HepG2 (cell line): Measurements from ENCODE around the gene GNAL. TPM values are rescaled to one million over a fixed set of nuclear protein-coding genes. Genes with fewer than 3 reads are reported as not detected.
A peak's percentile ranks its signal among the peaks of the same experiment; 100 is the strongest.

ENCODE experiments used
- ATAC-seq: fragments of 200-7000 bp; cut with Tn5 transposase; 3 replicates; pipeline ENCODE4 v1.9.1; 2020; ENCODE audit warnings: mild to moderate bottlenecking, moderate library complexity
- BruUV-seq: library from RNA; stranded (reverse); fragments of 400-500 nt; replicated peaks from 2 replicates; lab custom pipeline; 2021; lab: Mats Ljungman, UMichigan
- CTCF ChIA-PET: fragments of 300-600 bp; formaldehyde crosslinking; extraction: SDS; loops from one replicate; lab custom pipeline; 2021; ENCODE audit warnings: low total read pairs, inconsistent platforms, low intra/inter-chr PET ratio; lab: Yijun Ruan, JAX
- POLR2A ChIA-PET: fragments of 350-600 bp; sonication (Branson Sonifier 250); formaldehyde crosslinking; loops from one replicate; lab custom pipeline; 2020; ENCODE audit warnings: antibody characterized with exemption, inconsistent platforms; lab: Yijun Ruan, JAX
- DNase-seq: peaks from one replicate; pipeline ENCODE4 v3.0.0-alpha.2; 2015; ENCODE audit warnings: low spot score
- FAIRE-seq: peaks from 3 replicates; lab custom pipeline; 2011; peaks lifted over from hg19 to GRCh38; lab: Jason Lieb, UNC
- H2AFZ ChIP-seq: one replicate; pipeline ENCODE4 v1.6.1; 2011; ENCODE audit warnings: low read length, inconsistent platforms
- H3K27ac ChIP-seq: fragments of 300-600 bp; 3 replicates; pipeline ENCODE4 v1.8.0; 2011; ENCODE audit warnings: mixed run types, mild to moderate bottlenecking, mixed read lengths, low read length, inconsistent platforms; ENCODE audit not compliant: insufficient read depth; ENCODE audit errors: extremely low read length
- H3K27me3 ChIP-seq, 2 experiments: fragments of 200-600 bp in 1 of 2; 2 replicates in 1 of 2; 3 replicates in 1 of 2; pipeline versions ENCODE4 v1.6.0 to v1.8.0; 2011; ENCODE audit warnings: low read length in 2 of 2, mild to moderate bottlenecking in 2 of 2, moderate library complexity in 2 of 2, inconsistent platforms in 1 of 2; ENCODE audit not compliant: insufficient read depth in 2 of 2, control insufficient read depth in 1 of 2
- H3K36me3 ChIP-seq, 2 experiments: fragments of 200-600 bp in 1 of 2; replicated peaks in 1 of 2; 2 replicates in 1 of 2; 3 replicates in 1 of 2; pipeline versions ENCODE4 v1.5.1 to v1.8.0; 2011; ENCODE audit warnings: low read length in 2 of 2, inconsistent platforms in 1 of 2; ENCODE audit not compliant: insufficient read depth in 2 of 2, control insufficient read depth in 1 of 2
- H3K4me1 ChIP-seq: 2 replicates; pipeline ENCODE4 v1.5.1; 2012; ENCODE audit warnings: low read length, inconsistent platforms; ENCODE audit not compliant: insufficient read depth
- H3K4me2 ChIP-seq: 2 replicates; pipeline ENCODE4 v1.6.0; 2011; ENCODE audit warnings: low read depth, low read length, inconsistent platforms
- H3K4me3 ChIP-seq, 3 experiments: fragments of 200-600 bp in 1 of 3; sonication (generic), shearing (Covaris generic) in 1 of 3; replicated peaks in 1 of 3; 2 replicates each; pipeline ENCODE4 v1.5.1; 2011 to 2016; ENCODE audit warnings: low read length in 3 of 3, inconsistent platforms in 2 of 3, low read depth in 2 of 3, mild to moderate bottlenecking in 2 of 3, control low read depth in 1 of 3, mixed read lengths in 1 of 3; ENCODE audit not compliant: insufficient read depth in 1 of 3
- H3K79me2 ChIP-seq: one replicate; pipeline ENCODE4 v1.6.1; 2011; ENCODE audit warnings: low read length, inconsistent platforms; ENCODE audit not compliant: insufficient read depth
- H3K9ac ChIP-seq: 2 replicates; pipeline ENCODE4 v1.6.0; 2011; ENCODE audit warnings: mild to moderate bottlenecking, low read depth, low read length, inconsistent platforms; ENCODE audit not compliant: insufficient read depth
- H3K9me3 ChIP-seq: 2 replicates; pipeline ENCODE4 v1.5.1; 2012; ENCODE audit warnings: mild to moderate bottlenecking, low read length
- H4K20me1 ChIP-seq: 2 replicates; pipeline ENCODE4 v1.6.0; 2011; ENCODE audit warnings: inconsistent platforms, mild to moderate bottlenecking, low read length, moderate library complexity; ENCODE audit not compliant: insufficient read depth
- ATF7 ChIP-seq, 2 experiments: fragments of 450-650 bp in 1 of 2; sonication (generic) in 1 of 2; formaldehyde crosslinking in 1 of 2; IDR thresholded peaks; 2 replicates each; pipeline versions ENCODE4 v1.4.0 to v1.6.1; 2016 to 2020; ENCODE audit warnings: antibody characterized with exemption in 1 of 2, mild to moderate bottlenecking in 1 of 2, missing genetic modification reagents in 1 of 2
- WGBS: methylation state at CpG from one replicate; pipeline ENCODE4 v1.1.6; 2017; ENCODE audit warnings: low lambda C conversion rate; 5-methylcytosine and 5-hydroxymethylcytosine counted together
- in situ Hi-C: cut with HindIII; loops from 2 replicates; pipeline ENCODE4 v1.10.0; 2017; ENCODE audit warnings: low pct_unique_long_range_greater_than_20kb; ENCODE audit not compliant: extremely low pct_ligation_motif_present
- intact Hi-C: fragments of 100-400 bp; cut with micrococcal nuclease; formaldehyde crosslinking; loops from one replicate; pipeline ENCODE4 v1.10.0; 2022; ENCODE audit not compliant: unreplicated experiment
- polyA plus RNA-seq, 8 experiments: library from polyadenylated mRNA; depleted of rRNA in 3 of 8; stranded (reverse) in 7 of 8; unstranded in 1 of 8; fragments of >200 nt; fragmentation: Illumina TruSeq in 4 of 8; extraction: Trizol in 4 of 8; gene quantifications; 2 replicates each; pipeline versions ENCODE4 v1.2.1 to v1.2.3, GENCODE V29; 2011 to 2016; ENCODE audit warnings: low read depth in 4 of 8, missing spikeins in 1 of 8, mixed read lengths in 1 of 8; ENCODE audit not compliant: insufficient read depth in 1 of 8
- total RNA-seq, 5 experiments: library from RNA; depleted of rRNA; stranded (reverse); fragments of >200 nt; fragmentation: Illumina TruSeq; extraction: Trizol; gene quantifications; 2 replicates each; pipeline ENCODE4 v1.2.3, GENCODE V29; 2016; ENCODE audit warnings: low read depth in 1 of 5
- TF ChIP-seq, protein P1 (sequence below): sonication (generic); formaldehyde crosslinking; IDR thresholded peaks from 2 replicates; pipeline ENCODE4 v1.5.1; 2020; ENCODE audit warnings: mild to moderate bottlenecking, missing genetic modification reagents, borderline replicate concordance

The GNAL gene
- total and polyA plus RNA-seq, 2 of the 13 experiments (the other 11 are each of a cell fraction or from before 2014, with no cell fraction given): 0.87 to 1.4 TPM

- POLR2A ChIA-PET: no interaction called here
- WGBS: 3% methylated on average over 2 of the region's 2 CpGs
- DNase-seq (no peak), FAIRE-seq (no peak), ATAC-seq (no peak)
- H3K36me3 ChIP-seq: no peaks in the 10 kb centered on the region
- in situ Hi-C loops: loop anchor here (10.0 kb wide), 1 partner anchor 72 kb away; no protein-coding TSS in a partner anchor
- H4K20me1 ChIP-seq: no peaks in the 10 kb centered on the region
- H2AFZ ChIP-seq: no peak overlapping the region
- peaks cover 0 to 16% of the 10 kb centered on the region in 2 experiments; a peak in 3 of 5 replicates for H3K27me3 ChIP-seq
- H3K9ac ChIP-seq: no peak overlapping the region
- no peaks in the 10 kb centered on the region for H3K4me1 ChIP-seq
- H3K4me3 ChIP-seq: no peak overlapping the region
- no peak overlapping the region for H3K27ac ChIP-seq
- intact Hi-C loops: no loop called here
- H3K4me2 ChIP-seq: no peak overlapping the region
- CTCF ChIA-PET: no interaction called here
- H3K79me2 ChIP-seq: no peaks in the 10 kb centered on the region
- TF ChIP-seq ATF7 (IDR thresholded peaks at IDR 0.05) (0 out of 2 replicates have a peak, but pooled peaks have one; percentile 22), ATF7 (CRISPR knock-in tag; IDR thresholded peaks at IDR 0.05) (no peak)
- TF ChIP-seq, protein P1, sequence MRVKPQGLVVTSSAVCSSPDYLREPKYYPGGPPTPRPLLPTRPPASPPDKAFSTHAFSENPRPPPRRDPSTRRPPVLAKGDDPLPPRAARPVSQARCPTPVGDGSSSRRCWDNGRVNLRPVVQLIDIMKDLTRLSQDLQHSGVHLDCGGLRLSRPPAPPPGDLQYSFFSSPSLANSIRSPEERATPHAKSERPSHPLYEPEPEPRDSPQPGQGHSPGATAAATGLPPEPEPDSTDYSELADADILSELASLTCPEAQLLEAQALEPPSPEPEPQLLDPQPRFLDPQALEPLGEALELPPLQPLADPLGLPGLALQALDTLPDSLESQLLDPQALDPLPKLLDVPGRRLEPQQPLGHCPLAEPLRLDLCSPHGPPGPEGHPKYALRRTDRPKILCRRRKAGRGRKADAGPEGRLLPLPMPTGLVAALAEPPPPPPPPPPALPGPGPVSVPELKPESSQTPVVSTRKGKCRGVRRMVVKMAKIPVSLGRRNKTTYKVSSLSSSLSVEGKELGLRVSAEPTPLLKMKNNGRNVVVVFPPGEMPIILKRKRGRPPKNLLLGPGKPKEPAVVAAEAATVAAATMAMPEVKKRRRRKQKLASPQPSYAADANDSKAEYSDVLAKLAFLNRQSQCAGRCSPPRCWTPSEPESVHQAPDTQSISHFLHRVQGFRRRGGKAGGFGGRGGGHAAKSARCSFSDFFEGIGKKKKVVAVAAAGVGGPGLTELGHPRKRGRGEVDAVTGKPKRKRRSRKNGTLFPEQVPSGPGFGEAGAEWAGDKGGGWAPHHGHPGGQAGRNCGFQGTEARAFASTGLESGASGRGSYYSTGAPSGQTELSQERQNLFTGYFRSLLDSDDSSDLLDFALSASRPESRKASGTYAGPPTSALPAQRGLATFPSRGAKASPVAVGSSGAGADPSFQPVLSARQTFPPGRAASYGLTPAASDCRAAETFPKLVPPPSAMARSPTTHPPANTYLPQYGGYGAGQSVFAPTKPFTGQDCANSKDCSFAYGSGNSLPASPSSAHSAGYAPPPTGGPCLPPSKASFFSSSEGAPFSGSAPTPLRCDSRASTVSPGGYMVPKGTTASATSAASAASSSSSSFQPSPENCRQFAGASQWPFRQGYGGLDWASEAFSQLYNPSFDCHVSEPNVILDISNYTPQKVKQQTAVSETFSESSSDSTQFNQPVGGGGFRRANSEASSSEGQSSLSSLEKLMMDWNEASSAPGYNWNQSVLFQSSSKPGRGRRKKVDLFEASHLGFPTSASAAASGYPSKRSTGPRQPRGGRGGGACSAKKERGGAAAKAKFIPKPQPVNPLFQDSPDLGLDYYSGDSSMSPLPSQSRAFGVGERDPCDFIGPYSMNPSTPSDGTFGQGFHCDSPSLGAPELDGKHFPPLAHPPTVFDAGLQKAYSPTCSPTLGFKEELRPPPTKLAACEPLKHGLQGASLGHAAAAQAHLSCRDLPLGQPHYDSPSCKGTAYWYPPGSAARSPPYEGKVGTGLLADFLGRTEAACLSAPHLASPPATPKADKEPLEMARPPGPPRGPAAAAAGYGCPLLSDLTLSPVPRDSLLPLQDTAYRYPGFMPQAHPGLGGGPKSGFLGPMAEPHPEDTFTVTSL: no peak
- no peaks in the 10 kb centered on the region for H3K9me3 ChIP-seq
- BruUV-seq: no TSS peak
Observed at GRCh38 chr18:11726556-11726955, 37.5 kb downstream of the GNAL start.
